WI38 (cell line): ENCODE measurements around the gene VPS45.
A peak's percentile ranks its signal among the peaks of the same experiment; 100 is the strongest.

ENCODE experiments used
- H3K4me3 ChIP-seq: 2 replicates; pipeline ENCODE4 v1.5.1; 2011; ENCODE audit warnings: low read depth, mild to moderate bottlenecking, control low read depth, low read length
- TF ChIP-seq, protein P1 (sequence below): IDR thresholded peaks from 2 replicates; pipeline ENCODE4 v1.5.1; 2012; ENCODE audit warnings: low read depth, mild to moderate bottlenecking, control low read depth, low read length

The VPS45 gene

GRCh38 chr1:150151291-150152181, 84.0 kb downstream of the VPS45 start:
- H3K4me3 ChIP-seq, result peak overlapping the region; percentile 96
- TF ChIP-seq, protein P1, sequence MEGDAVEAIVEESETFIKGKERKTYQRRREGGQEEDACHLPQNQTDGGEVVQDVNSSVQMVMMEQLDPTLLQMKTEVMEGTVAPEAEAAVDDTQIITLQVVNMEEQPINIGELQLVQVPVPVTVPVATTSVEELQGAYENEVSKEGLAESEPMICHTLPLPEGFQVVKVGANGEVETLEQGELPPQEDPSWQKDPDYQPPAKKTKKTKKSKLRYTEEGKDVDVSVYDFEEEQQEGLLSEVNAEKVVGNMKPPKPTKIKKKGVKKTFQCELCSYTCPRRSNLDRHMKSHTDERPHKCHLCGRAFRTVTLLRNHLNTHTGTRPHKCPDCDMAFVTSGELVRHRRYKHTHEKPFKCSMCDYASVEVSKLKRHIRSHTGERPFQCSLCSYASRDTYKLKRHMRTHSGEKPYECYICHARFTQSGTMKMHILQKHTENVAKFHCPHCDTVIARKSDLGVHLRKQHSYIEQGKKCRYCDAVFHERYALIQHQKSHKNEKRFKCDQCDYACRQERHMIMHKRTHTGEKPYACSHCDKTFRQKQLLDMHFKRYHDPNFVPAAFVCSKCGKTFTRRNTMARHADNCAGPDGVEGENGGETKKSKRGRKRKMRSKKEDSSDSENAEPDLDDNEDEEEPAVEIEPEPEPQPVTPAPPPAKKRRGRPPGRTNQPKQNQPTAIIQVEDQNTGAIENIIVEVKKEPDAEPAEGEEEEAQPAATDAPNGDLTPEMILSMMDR, result no peak

- H3K4me3 ChIP-seq, result peak overlapping the region; percentile 96
- TF ChIP-seq, protein P1, result no peak
These were observed 84.6 kb downstream of the VPS45 start for GRCh38 chr1:150152182-150152536.

- TF ChIP-seq, protein P1, result no peak
- H3K4me3 ChIP-seq, result peak overlapping the region; percentile 18; the same call in 1 of the 2 replicates
These were observed 85.3 kb downstream of the VPS45 start for GRCh38 chr1:150152772-150153456.

- TF ChIP-seq, protein P1, result no peak
- H3K4me3 ChIP-seq, result no peak overlapping the region
These were observed 86.6 kb downstream of the VPS45 start for GRCh38 chr1:150154143-150154542.

DNA sequence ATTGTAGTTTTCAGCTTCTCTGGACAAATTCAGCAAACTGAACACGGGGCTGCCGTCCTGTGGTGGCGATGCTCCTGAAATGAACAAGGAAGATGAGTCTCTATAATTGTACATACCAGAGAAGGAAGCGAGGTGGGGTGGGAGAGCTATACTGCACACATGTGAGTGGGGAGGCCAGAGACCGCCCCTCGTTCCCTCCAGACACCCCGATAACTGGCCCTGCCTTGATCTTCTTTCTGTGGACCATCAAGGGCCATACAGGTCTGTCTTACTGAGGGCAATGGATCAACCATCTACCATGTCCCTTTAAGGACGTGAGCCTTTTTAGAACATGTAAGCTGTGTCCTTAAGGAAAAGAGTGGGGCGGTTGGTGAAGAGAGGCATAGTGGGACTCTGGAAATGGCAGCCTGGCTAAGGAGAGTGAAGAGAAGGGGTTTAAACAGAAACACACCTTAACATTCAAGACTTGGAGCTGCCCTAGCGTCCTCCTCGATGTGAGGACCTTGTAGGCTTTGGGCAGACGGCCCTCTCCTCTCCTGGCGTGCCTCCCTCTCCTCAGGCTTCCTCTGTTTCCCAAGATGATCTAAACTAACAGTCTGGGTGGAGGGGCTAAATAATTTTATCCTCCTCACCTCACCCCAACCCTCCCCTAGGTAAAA, 88.0 kb downstream of the VPS45 start:
- TF ChIP-seq, protein P1, result no peak
- H3K4me3 ChIP-seq, result no peak overlapping the region

DNA sequence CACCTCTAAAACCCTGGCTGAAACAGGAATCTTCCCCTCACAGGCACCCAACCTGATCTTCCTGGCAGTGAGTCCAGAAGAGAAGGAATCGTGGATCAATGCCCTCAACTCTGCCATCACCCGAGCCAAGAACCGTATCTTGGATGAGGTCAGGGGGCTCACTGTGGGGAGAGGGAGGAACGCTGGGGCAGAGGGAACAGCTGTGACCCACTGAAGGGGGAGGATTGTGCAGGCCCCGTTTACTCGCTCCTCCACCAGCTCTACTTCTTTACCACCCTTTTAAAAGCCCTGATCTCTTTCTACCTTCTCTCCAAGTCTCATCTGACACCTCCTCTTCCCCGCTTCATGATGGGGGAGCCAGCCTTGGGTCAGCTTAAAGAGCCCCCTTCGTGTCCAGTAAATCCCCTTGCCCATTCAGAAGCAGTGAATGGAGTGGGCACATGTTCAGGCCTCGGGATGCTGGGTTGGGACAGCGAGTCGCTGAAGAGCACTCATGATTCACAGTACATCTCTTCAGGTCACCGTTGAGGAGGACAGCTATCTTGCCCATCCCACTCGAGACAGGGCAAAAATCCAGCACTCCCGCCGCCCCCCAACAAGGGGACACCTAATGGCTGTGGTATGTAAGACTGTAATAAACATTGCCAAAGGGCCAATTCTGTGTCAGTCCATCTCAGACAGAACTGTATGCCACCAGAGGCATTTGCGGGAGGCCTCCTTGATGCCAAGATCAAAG, 89.5 kb downstream of the VPS45 start:
- TF ChIP-seq, protein P1, result no peak
- H3K4me3 ChIP-seq, result no peak overlapping the region
